ENCODE results near the gene FSTL1. TPM values are rescaled to one million over a fixed set of nuclear protein-coding genes. Genes with fewer than 3 reads are reported as not detected.

The FSTL1 gene
- polyA plus RNA-seq, 1 of the 3 experiments (the other 2 are of a cell fraction), result 329 TPM

DNA sequence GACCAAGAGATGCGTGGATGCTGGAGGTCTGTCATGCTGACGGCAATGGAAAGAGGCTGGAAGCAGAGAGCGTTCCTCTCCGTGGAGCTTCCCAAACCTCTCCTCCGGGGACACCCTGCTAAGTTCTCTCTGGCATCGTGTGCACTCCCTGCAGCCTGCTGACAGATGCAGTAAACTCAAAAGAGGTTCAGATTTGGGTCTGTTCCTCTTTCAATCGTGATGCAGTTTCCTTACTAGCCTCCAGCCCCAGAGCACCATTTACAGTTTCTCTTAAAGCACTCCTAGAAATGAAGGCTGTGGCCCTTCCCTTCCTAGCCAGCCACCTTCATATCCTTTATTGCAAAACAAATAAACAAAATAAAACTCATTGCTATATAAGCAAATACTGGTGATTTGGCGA, 54.3 kb downstream of the FSTL1 start:
- Histone ChIP-seq H3K4me3 (ENCODE audit: low read depth in 2 of 2, low read length in 1 of 2) (no peak overlapping the region), H3K9me3 (no peaks in the 10 kb centered on the region), H3K9me2 (no peaks in the 10 kb centered on the region), H3F3A (replicated peaks; ENCODE audit: insufficient read depth) (peaks cover 60% of the 10 kb centered on the region), H3K4me1 (ENCODE audit: control insufficient read depth in 1 of 2, insufficient read depth in 2 of 2, low read depth in 1 of 2, low read length in 1 of 2) (no peaks in the 10 kb centered on the region), H2AFZ (ENCODE audit: low read depth) (no peak overlapping the region), H3K27ac (ENCODE audit: low read depth in 2 of 2, low read length in 1 of 2) (no peak overlapping the region), H3K4me2 (no peak overlapping the region), H4K20me1 (ENCODE audit: insufficient read depth) (no peaks in the 10 kb centered on the region; the same call in 1 of the 2 replicates), H3K9ac (no peak overlapping the region), H3K27me3 (ENCODE audit: insufficient read depth) (no peaks in the 10 kb centered on the region), H3K36me3 (replicated peaks in 1 of 2; ENCODE audit: control insufficient read depth in 1 of 2, insufficient read depth in 2 of 2, low read length in 1 of 2) (peaks cover 70 to 82% of the 10 kb centered on the region in 2 experiments), H3K79me2 (ENCODE audit: insufficient read depth) (no peaks in the 10 kb centered on the region)
- DNase-seq, result no peak
- TF ChIP-seq FOXJ3 (CRISPR knock-in tag; IDR thresholded peaks at IDR 0.05) (no peak), NFIC (IDR thresholded peaks at IDR 0.05; ENCODE audit: borderline replicate concordance) (no peak), FOXM1 (IDR thresholded peaks at IDR 0.05; ENCODE audit: low read depth) (no peak), SMC3 (IDR thresholded peaks at IDR 0.05; ENCODE audit: low read depth, low read length) (no peak), TAF1 (IDR thresholded peaks at IDR 0.05; ENCODE audit: borderline replicate concordance, low read depth, low read length) (no peak)
- POLR2A ChIA-PET, result no interaction called here
- CTCF ChIA-PET, result interaction anchor here (1.3 kb wide), 1 partner anchor 505 kb away, joined by 3 read pairs; no protein-coding TSS in a partner anchor
- 94% methylated on average over 6 of the region's 8 CpGs for WGBS (ENCODE audit: low lambda C conversion rate)

DNA sequence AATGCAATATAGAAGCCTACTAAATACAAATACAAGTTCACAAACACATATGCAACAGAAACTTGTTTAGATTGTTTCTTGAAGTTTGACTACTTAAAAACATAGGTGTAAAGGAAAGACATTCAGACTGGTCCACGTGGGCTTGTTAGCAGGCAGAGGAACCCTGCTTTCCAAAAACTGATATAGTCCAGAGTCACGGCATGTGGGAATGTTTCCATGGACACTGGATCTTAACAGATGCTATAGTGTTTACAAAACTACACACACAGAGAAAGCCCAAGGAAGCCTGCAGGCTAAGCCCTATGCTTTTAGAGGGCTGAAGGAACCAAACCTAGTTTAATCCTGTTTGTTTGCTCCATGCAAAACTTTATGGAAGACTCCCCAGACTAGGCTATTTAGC, 56.4 kb downstream of the FSTL1 start:
- ChIA-PET CTCF (interaction anchor here (1.0 kb wide), 1 partner anchor 23 kb away, joined by 3 read pairs; no protein-coding TSS in a partner anchor), POLR2A (no interaction called here)
- peaks cover 52 to 61% of the 10 kb centered on the region in 2 experiments for H3K36me3 ChIP-seq (replicated peaks in 1 of 2; ENCODE audit: control insufficient read depth in 1 of 2, insufficient read depth in 2 of 2, low read length in 1 of 2)
- H3K4me1 ChIP-seq (ENCODE audit: control insufficient read depth in 1 of 2, insufficient read depth in 2 of 2, low read depth in 1 of 2, low read length in 1 of 2), result no peaks in the 10 kb centered on the region
- no peaks in the 10 kb centered on the region for H3K79me2 ChIP-seq (ENCODE audit: insufficient read depth)
- peaks cover 67% of the 10 kb centered on the region for H3F3A ChIP-seq (replicated peaks; ENCODE audit: insufficient read depth)
- no peak for TF ChIP-seq ELF1 (IDR thresholded peaks at IDR 0.05)
- TF ChIP-seq, protein P1, sequence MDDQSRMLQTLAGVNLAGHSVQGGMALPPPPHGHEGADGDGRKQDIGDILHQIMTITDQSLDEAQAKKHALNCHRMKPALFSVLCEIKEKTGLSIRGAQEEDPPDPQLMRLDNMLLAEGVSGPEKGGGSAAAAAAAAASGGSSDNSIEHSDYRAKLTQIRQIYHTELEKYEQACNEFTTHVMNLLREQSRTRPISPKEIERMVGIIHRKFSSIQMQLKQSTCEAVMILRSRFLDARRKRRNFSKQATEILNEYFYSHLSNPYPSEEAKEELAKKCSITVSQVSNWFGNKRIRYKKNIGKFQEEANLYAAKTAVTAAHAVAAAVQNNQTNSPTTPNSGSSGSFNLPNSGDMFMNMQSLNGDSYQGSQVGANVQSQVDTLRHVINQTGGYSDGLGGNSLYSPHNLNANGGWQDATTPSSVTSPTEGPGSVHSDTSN (IDR thresholded peaks at IDR 0.05), result no peak
- TF ChIP-seq, protein P2, sequence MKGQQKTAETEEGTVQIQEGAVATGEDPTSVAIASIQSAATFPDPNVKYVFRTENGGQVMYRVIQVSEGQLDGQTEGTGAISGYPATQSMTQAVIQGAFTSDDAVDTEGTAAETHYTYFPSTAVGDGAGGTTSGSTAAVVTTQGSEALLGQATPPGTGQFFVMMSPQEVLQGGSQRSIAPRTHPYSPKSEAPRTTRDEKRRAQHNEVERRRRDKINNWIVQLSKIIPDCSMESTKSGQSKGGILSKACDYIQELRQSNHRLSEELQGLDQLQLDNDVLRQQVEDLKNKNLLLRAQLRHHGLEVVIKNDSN (IDR thresholded peaks at IDR 0.05; ENCODE audit: borderline replicate concordance, low read depth), result no peak
- TF ChIP-seq POLR2AphosphoS5 (IDR thresholded peaks at IDR 0.05; ENCODE audit: low read depth, low read length), result no peak
- no peak for TF ChIP-seq EZH2phosphoT487 (IDR thresholded peaks at IDR 0.05; ENCODE audit: borderline replicate concordance, low read depth)
- TF ChIP-seq, protein P3, sequence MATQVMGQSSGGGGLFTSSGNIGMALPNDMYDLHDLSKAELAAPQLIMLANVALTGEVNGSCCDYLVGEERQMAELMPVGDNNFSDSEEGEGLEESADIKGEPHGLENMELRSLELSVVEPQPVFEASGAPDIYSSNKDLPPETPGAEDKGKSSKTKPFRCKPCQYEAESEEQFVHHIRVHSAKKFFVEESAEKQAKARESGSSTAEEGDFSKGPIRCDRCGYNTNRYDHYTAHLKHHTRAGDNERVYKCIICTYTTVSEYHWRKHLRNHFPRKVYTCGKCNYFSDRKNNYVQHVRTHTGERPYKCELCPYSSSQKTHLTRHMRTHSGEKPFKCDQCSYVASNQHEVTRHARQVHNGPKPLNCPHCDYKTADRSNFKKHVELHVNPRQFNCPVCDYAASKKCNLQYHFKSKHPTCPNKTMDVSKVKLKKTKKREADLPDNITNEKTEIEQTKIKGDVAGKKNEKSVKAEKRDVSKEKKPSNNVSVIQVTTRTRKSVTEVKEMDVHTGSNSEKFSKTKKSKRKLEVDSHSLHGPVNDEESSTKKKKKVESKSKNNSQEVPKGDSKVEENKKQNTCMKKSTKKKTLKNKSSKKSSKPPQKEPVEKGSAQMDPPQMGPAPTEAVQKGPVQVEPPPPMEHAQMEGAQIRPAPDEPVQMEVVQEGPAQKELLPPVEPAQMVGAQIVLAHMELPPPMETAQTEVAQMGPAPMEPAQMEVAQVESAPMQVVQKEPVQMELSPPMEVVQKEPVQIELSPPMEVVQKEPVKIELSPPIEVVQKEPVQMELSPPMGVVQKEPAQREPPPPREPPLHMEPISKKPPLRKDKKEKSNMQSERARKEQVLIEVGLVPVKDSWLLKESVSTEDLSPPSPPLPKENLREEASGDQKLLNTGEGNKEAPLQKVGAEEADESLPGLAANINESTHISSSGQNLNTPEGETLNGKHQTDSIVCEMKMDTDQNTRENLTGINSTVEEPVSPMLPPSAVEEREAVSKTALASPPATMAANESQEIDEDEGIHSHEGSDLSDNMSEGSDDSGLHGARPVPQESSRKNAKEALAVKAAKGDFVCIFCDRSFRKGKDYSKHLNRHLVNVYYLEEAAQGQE (IDR thresholded peaks at IDR 0.05; ENCODE audit: low read depth, low read length), result no peak
- no peak for TF ChIP-seq FOXM1 (IDR thresholded peaks at IDR 0.05; ENCODE audit: low read depth)
- TF ChIP-seq, protein P4, sequence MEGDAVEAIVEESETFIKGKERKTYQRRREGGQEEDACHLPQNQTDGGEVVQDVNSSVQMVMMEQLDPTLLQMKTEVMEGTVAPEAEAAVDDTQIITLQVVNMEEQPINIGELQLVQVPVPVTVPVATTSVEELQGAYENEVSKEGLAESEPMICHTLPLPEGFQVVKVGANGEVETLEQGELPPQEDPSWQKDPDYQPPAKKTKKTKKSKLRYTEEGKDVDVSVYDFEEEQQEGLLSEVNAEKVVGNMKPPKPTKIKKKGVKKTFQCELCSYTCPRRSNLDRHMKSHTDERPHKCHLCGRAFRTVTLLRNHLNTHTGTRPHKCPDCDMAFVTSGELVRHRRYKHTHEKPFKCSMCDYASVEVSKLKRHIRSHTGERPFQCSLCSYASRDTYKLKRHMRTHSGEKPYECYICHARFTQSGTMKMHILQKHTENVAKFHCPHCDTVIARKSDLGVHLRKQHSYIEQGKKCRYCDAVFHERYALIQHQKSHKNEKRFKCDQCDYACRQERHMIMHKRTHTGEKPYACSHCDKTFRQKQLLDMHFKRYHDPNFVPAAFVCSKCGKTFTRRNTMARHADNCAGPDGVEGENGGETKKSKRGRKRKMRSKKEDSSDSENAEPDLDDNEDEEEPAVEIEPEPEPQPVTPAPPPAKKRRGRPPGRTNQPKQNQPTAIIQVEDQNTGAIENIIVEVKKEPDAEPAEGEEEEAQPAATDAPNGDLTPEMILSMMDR (IDR thresholded peaks at IDR 0.05), result no peak
- no peak for TF ChIP-seq CHD2 (IDR thresholded peaks at IDR 0.05; ENCODE audit: low read length, partially characterized antibody)
- no peak for TF ChIP-seq RXRA (IDR thresholded peaks at IDR 0.05; ENCODE audit: borderline replicate concordance, low read depth)
- no peak for TF ChIP-seq RFX5 (IDR thresholded peaks at IDR 0.05; ENCODE audit: low read length)
- TF ChIP-seq TAF1 (IDR thresholded peaks at IDR 0.05; ENCODE audit: borderline replicate concordance, low read depth, low read length), result no peak
- TF ChIP-seq FOXJ3 (CRISPR knock-in tag; IDR thresholded peaks at IDR 0.05), result no peak
- no peak for TF ChIP-seq NRF1 (IDR thresholded peaks at IDR 0.05; ENCODE audit: low read depth, low read length)
- TF ChIP-seq MXI1 (IDR thresholded peaks at IDR 0.05; ENCODE audit: low read depth, low read length), result no peak
- TF ChIP-seq RAD21 (IDR thresholded peaks at IDR 0.05; ENCODE audit: low read length), result no peak
- TF ChIP-seq RCOR1 (IDR thresholded peaks at IDR 0.05; ENCODE audit: low read length), result no peak
- no peaks in the 10 kb centered on the region; the same call in 1 of the 2 replicates for H4K20me1 ChIP-seq (ENCODE audit: insufficient read depth)
- no peaks in the 10 kb centered on the region for H3K27me3 ChIP-seq (ENCODE audit: insufficient read depth)
- WGBS (ENCODE audit: low lambda C conversion rate), result 89% methylated on average over 2 of the region's 2 CpGs
- H3K27ac ChIP-seq (ENCODE audit: low read depth in 2 of 2, low read length in 1 of 2), result no peak overlapping the region
- no peak overlapping the region for H2AFZ ChIP-seq (ENCODE audit: low read depth)
- H3K4me2 ChIP-seq, result no peak overlapping the region
- H3K9me3 ChIP-seq, result no peaks in the 10 kb centered on the region
- no peak for DNase-seq
- H3K9ac ChIP-seq, result no peak overlapping the region
- H3K4me3 ChIP-seq (ENCODE audit: low read depth in 2 of 2, low read length in 1 of 2), result no peak overlapping the region
- H3K9me2 ChIP-seq, result no peaks in the 10 kb centered on the region

All from SK-N-SH (cell line).